Measurements from ENCODE around the gene ADAMTS15.

ADAMTS15 gene

GRCh38 chr11:130515829-130516553 is 67.5 kb downstream of the ADAMTS15 start:
- no peak for DNase-seq

- DNase-seq: no peak
Observed at GRCh38 chr11:130516554-130517505, 68.4 kb downstream of the ADAMTS15 start.

- DNase-seq: no peak
Observed at GRCh38 chr11:130518164-130518680, 69.8 kb downstream of the ADAMTS15 start.

GRCh38 chr11:130519128-130519932 is 70.9 kb downstream of the ADAMTS15 start:
- DNase-seq: no peak

DNA sequence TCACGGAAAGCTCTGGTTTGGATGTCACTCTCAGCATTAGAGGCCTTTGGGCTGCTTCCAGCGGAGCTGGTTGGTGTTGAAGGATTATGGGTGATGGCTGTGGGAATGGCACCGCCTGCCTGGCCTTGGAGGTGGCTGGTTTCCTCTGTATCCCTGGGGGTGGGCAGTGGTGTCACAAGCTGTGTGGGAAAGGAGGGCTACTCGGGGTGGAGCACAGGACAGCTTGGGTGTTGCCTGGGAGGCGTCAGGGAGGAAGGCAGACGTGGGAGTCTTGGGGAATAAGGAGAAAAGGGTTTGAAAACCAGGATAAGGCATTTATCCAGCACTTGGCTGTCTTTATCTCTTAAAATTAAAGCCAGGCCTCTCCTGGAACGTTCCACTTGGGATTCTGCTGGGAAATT is 71.8 kb downstream of the ADAMTS15 start:
- no peak for DNase-seq

GRCh38 chr11:130522284-130522961 is 74.0 kb downstream of the ADAMTS15 start:
- no peak for DNase-seq

- DNase-seq: no peak
Observed at GRCh38 chr11:130523166-130523565, 74.7 kb downstream of the ADAMTS15 start.

DNA sequence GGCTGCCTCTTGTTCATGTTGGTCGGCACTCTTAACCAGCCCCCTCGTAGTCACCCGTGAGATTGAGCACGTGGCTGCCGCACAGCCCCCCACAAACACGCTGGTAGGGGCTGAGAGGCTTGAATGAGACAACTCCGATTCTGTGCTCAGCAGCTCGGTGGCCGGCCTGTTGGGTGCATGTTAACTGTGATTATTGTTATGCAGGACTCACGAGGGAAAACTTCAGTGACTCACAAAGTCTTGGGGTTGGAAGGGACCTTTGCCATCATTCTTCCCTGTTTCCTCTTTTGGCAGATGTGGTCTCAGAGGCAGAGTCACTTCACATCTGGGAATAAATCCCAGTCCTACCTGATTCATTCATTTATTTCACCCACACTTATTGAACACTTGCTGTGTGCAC is 75.2 kb downstream of the ADAMTS15 start:
- DNase-seq: no peak

GRCh38 chr11:130524132-130524790 is 75.8 kb downstream of the ADAMTS15 start:
- no peak for DNase-seq

- no peak for DNase-seq
Observed at GRCh38 chr11:130525307-130525706, 76.9 kb downstream of the ADAMTS15 start.
